ENCODE measurements around the gene LHX2. TPM values are rescaled to one million over a fixed set of nuclear protein-coding genes. Genes with fewer than 3 reads are reported as not detected.

LHX2 gene
- total RNA-seq, 3 donors from 2014 or later, result not detected

- Histone ChIP-seq H3K4me3 (no peak overlapping the region), H3K36me3 (ENCODE audit: low read depth) (no peaks in the 10 kb centered on the region), H3K4me1 (ENCODE audit: low read depth) (peaks cover 16% of the 10 kb centered on the region), H3K9me3 (no peaks in the 10 kb centered on the region)
- TF ChIP-seq, protein P1, sequence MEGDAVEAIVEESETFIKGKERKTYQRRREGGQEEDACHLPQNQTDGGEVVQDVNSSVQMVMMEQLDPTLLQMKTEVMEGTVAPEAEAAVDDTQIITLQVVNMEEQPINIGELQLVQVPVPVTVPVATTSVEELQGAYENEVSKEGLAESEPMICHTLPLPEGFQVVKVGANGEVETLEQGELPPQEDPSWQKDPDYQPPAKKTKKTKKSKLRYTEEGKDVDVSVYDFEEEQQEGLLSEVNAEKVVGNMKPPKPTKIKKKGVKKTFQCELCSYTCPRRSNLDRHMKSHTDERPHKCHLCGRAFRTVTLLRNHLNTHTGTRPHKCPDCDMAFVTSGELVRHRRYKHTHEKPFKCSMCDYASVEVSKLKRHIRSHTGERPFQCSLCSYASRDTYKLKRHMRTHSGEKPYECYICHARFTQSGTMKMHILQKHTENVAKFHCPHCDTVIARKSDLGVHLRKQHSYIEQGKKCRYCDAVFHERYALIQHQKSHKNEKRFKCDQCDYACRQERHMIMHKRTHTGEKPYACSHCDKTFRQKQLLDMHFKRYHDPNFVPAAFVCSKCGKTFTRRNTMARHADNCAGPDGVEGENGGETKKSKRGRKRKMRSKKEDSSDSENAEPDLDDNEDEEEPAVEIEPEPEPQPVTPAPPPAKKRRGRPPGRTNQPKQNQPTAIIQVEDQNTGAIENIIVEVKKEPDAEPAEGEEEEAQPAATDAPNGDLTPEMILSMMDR (IDR thresholded peaks at IDR 0.05), result no peak
- intact Hi-C loops (cut with DNase I, micrococcal nuclease), result no loop called here
- ATAC-seq (no peak), DNase-seq (no peak)
Observed at GRCh38 chr9:124020520-124021384, 9.2 kb downstream of the LHX2 start.

DNA sequence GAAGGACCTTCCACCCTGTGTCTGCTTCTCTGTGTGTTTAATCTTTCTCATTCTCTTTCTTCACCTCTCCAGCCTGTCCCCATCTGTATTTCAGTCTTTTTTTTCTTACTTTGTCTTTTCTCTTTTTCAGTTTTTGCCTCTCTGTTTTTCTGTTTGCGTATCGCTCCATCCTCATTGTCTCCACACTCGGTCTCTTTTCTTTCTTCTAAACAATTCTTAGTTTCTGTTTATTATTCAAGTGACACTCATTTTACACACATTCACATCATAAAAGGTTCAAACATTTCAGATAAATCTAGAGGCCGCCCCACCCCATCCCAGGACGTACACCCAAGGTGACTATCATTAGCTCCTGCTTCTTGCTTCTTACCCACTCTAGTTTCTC is 9.8 kb downstream of the LHX2 start:
- intact Hi-C loops (cut with DNase I, micrococcal nuclease), result no loop called here
- H3K4me1 ChIP-seq (ENCODE audit: low read depth), result peaks cover 16% of the 10 kb centered on the region
- TF ChIP-seq, protein P1 (IDR thresholded peaks at IDR 0.05), result no peak
- H3K4me3 ChIP-seq, result no peak overlapping the region
- no peaks in the 10 kb centered on the region for H3K9me3 ChIP-seq
- no peaks in the 10 kb centered on the region for H3K36me3 ChIP-seq (ENCODE audit: low read depth)
- DNase-seq (no peak), ATAC-seq (no peak)

DNA sequence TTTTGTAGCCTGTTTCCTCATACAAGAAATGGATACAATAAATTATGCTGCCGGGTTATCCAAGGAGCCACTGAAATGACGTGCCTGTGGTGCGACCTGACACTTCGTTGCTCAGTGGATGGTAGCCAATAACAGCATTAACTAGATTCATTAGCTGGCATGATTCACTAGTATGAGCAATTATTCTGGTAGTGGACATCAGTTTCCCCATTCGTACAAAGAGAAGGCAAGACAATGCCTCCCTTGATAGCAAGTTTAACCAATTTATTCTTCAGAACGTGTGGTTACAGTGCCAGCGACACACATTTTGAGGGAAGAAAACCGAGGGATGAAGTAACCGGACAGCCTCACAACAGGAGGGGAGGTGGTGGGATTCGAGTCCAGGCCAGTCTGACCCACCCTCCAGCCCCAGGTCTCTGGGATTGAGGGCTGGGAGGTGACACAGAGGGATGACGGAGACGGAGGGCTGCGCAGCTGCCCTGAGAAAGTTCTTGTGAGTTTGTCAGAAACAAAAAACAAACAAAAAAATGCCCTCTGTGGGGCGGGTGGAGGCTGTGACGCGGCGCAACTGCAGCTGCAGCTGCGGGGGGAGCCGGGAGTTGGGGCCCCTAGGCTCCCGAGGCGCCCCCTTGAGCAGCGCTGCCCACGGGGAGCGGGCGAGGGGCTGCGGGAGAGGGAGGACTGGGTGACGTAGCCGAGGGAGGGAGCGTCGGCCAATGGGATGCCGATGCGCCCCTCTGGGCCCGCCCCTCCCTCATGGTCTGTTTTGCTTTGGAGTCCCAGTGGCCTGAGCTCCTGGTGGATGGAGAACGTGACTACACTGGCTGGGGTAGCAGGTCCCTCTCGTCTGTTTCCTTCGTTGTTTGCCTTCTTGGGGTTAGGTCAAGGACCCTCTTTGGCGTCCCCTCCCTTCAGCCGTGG is 10.9 kb downstream of the LHX2 start:
- peaks cover 10% of the 10 kb centered on the region for H3K4me1 ChIP-seq (ENCODE audit: low read depth)
- intact Hi-C loops (cut with DNase I, micrococcal nuclease), result no loop called here
- TF ChIP-seq, protein P1 (IDR thresholded peaks at IDR 0.05), result no peak
- no peaks in the 10 kb centered on the region for H3K36me3 ChIP-seq (ENCODE audit: low read depth)
- no peak for DNase-seq
- no peak for ATAC-seq
- no peak overlapping the region for H3K4me3 ChIP-seq
- H3K9me3 ChIP-seq, result no peaks in the 10 kb centered on the region

GRCh38 chr9:124024107-124024506 is 12.5 kb downstream of the LHX2 start:
- no peak for ATAC-seq
- intact Hi-C loops (cut with DNase I, micrococcal nuclease), result no loop called here
- TF ChIP-seq, protein P1 (IDR thresholded peaks at IDR 0.05), result no peak

DNA sequence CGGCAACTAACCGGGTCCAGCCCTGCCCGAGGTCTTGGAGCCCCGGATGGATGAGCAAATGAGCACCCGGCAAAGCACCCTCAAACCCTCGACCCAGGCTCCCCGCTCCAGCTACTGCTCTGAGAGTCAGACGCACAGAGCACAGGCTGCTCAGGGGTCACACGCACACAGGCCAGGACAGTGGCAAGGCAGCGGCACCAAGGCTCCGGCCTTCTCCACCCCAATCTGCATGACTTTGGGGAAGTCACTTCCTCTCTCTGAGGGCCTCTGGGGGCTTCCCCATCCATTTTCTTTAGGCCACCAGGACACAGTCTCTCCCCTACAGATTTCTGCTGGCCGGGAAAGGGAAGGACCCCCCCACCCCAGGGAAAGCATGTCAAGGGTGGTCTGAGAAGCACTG is 18.0 kb downstream of the LHX2 start:
- no peak for DNase-seq
- ATAC-seq, result no peak
- H3K4me3 ChIP-seq, result no peak overlapping the region
- H3K36me3 ChIP-seq (ENCODE audit: low read depth), result no peaks in the 10 kb centered on the region
- TF ChIP-seq, protein P1 (IDR thresholded peaks at IDR 0.05), result no peak
- intact Hi-C loops (cut with DNase I, micrococcal nuclease), result loop anchor here (10.0 kb wide), 1 partner anchor 485 kb away; no protein-coding TSS in a partner anchor
- no peaks in the 10 kb centered on the region for H3K9me3 ChIP-seq
- H3K4me1 ChIP-seq (ENCODE audit: low read depth), result no peaks in the 10 kb centered on the region

More at GRCh38 chr9:124024107-124024506, 12.5 kb downstream of the LHX2 start:
- DNase-seq, result no peak
- H3K4me1 ChIP-seq (ENCODE audit: low read depth), result no peaks in the 10 kb centered on the region
- H3K4me3 ChIP-seq, result no peak overlapping the region
- H3K9me3 ChIP-seq, result no peaks in the 10 kb centered on the region
- no peaks in the 10 kb centered on the region for H3K36me3 ChIP-seq (ENCODE audit: low read depth)

All from mucosa of descending colon (tissue), 3 donors.